ENCODE data around the gene LPO. TPM values are rescaled to one million over a fixed set of nuclear protein-coding genes. Genes with fewer than 3 reads are reported as not detected.

LPO gene
- total RNA-seq, 1 experiment from 2014 or later = 0.20 TPM

GRCh38 chr17:58227733-58228132, 10.7 kb upstream of the LPO start:
- Mint-ChIP-seq H3K27ac (no peak overlapping the region), H3K36me3 (no peaks in the 10 kb centered on the region), H3K4me1 (peaks cover 11% of the 10 kb centered on the region), H3K27me3 (ENCODE audit: low read depth) (peaks cover 68% of the 10 kb centered on the region), H3K4me3 (no peak overlapping the region), H3K9me3 (no peaks in the 10 kb centered on the region)
- ATAC-seq (no peak), DNase-seq (ENCODE audit: low spot score) (no peak)
- POLR2A ChIA-PET = no interaction called here
- CTCF ChIA-PET = interaction anchor here (1.3 to 3.7 kb wide), 3 partner anchors 8 to 28 kb away, joined by 7 to 20 read pairs (median 10); partner anchors contain the start of gene MKS1
- TF ChIP-seq ATF2 (CRISPR knock-in tag; IDR thresholded peaks at IDR 0.05; ENCODE audit: borderline replicate concordance, low read depth) = no peak
- TF ChIP-seq PRDM15 (CRISPR knock-in tag; IDR thresholded peaks at IDR 0.05) = no peak
- TF ChIP-seq AR (CRISPR knock-in tag; IDR thresholded peaks at IDR 0.05) = no peak
- no peak for TF ChIP-seq RELA (CRISPR knock-in tag; IDR thresholded peaks at IDR 0.05; ENCODE audit: borderline replicate concordance)
- no peak for TF ChIP-seq PRRX2 (CRISPR knock-in tag; IDR thresholded peaks at IDR 0.05)
- TF ChIP-seq ZNF423 (CRISPR knock-in tag; IDR thresholded peaks at IDR 0.05) = no peak

- Mint-ChIP-seq H3K4me3 (no peak overlapping the region), H3K27ac (no peak overlapping the region), H3K27me3 (ENCODE audit: low read depth) (peaks cover 66% of the 10 kb centered on the region), H3K4me1 (peaks cover 11% of the 10 kb centered on the region), H3K9me3 (no peaks in the 10 kb centered on the region), H3K36me3 (no peaks in the 10 kb centered on the region)
- TF ChIP-seq ZMAT4 (CRISPR knock-in tag; IDR thresholded peaks at IDR 0.05) = no peak
- TF ChIP-seq IRF2 (CRISPR knock-in tag; IDR thresholded peaks at IDR 0.05; ENCODE audit: borderline replicate concordance, low read depth) = no peak
- no peak for TF ChIP-seq ZNF232 (CRISPR knock-in tag; IDR thresholded peaks at IDR 0.05)
- no peak for TF ChIP-seq SMAD4 (CRISPR knock-in tag; IDR thresholded peaks at IDR 0.05)
- TF ChIP-seq ZNF121 (CRISPR knock-in tag; IDR thresholded peaks at IDR 0.05) = no peak
- no peak for TF ChIP-seq ATF3 (CRISPR knock-in tag; conservative IDR thresholded peaks at IDR 0.05)
- TF ChIP-seq CTCF (IDR thresholded peaks at IDR 0.05) = no peak
- TF ChIP-seq JAZF1 (CRISPR knock-in tag; IDR thresholded peaks at IDR 0.05) = no peak
- TF ChIP-seq E2F5 (CRISPR knock-in tag; IDR thresholded peaks at IDR 0.05) = no peak
- no peak for TF ChIP-seq NFE2L1 (CRISPR knock-in tag; IDR thresholded peaks at IDR 0.05)
- no peak for TF ChIP-seq MYBL2 (CRISPR knock-in tag; IDR thresholded peaks at IDR 0.05)
- TF ChIP-seq ZNF219 (CRISPR knock-in tag; IDR thresholded peaks at IDR 0.05; ENCODE audit: borderline replicate concordance) = no peak
- TF ChIP-seq CBFB (CRISPR knock-in tag; IDR thresholded peaks at IDR 0.05; ENCODE audit: low read depth) = no peak
- no peak for DNase-seq (ENCODE audit: low spot score)
- ChIA-PET POLR2A (interaction anchor here (0.6 kb wide), 1 partner anchor 9 kb away, joined by 5 read pairs; no protein-coding TSS in a partner anchor), CTCF (interaction anchor here (0.7 to 3.7 kb wide), 7 partner anchors 10 to 89 kb away, joined by 3 to 20 read pairs (median 7); partner anchors contain the start of genes LPO and MKS1)
- ATAC-seq = peak; percentile 56
Measured at GRCh38 chr17:58228679-58229078, 9.7 kb upstream of the LPO start.
